D721Med (cell line): ENCODE results near the gene RXFP3.

Experiments used
- DNase-seq: peaks from one replicate; pipeline ENCODE4 v3.0.0; 2011; ENCODE audit warnings: low spot score; ENCODE audit not compliant: insufficient read length
- FAIRE-seq: peaks from 2 replicates; lab custom pipeline; 2011; peaks lifted over from hg19 to GRCh38; lab: Jason Lieb, UNC
- TF ChIP-seq, protein P1 (sequence below): IDR thresholded peaks from 2 replicates; pipeline ENCODE4 v1.5.1; 2012; ENCODE audit warnings: mild to moderate bottlenecking, control low read depth; ENCODE audit not compliant: insufficient read depth; ENCODE audit errors: missing control alignments

Gene RXFP3, protein sequence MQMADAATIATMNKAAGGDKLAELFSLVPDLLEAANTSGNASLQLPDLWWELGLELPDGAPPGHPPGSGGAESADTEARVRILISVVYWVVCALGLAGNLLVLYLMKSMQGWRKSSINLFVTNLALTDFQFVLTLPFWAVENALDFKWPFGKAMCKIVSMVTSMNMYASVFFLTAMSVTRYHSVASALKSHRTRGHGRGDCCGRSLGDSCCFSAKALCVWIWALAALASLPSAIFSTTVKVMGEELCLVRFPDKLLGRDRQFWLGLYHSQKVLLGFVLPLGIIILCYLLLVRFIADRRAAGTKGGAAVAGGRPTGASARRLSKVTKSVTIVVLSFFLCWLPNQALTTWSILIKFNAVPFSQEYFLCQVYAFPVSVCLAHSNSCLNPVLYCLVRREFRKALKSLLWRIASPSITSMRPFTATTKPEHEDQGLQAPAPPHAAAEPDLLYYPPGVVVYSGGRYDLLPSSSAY

DNA sequence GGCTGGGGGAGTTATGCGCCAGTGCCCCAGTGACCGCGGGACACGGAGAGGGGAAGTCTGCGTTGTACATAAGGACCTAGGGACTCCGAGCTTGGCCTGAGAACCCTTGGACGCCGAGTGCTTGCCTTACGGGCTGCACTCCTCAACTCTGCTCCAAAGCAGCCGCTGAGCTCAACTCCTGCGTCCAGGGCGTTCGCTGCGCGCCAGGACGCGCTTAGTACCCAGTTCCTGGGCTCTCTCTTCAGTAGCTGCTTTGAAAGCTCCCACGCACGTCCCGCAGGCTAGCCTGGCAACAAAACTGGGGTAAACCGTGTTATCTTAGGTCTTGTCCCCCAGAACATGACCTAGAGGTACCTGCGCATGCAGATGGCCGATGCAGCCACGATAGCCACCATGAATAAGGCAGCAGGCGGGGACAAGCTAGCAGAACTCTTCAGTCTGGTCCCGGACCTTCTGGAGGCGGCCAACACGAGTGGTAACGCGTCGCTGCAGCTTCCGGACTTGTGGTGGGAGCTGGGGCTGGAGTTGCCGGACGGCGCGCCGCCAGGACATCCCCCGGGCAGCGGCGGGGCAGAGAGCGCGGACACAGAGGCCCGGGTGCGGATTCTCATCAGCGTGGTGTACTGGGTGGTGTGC, at the start of gene RXFP3:
Gene RXFP3 (plus strand): TSS at position 6 of the 636 bp plus-strand sequence. CDS start 355 bp downstream, at position 361.
- TF ChIP-seq, protein P1, sequence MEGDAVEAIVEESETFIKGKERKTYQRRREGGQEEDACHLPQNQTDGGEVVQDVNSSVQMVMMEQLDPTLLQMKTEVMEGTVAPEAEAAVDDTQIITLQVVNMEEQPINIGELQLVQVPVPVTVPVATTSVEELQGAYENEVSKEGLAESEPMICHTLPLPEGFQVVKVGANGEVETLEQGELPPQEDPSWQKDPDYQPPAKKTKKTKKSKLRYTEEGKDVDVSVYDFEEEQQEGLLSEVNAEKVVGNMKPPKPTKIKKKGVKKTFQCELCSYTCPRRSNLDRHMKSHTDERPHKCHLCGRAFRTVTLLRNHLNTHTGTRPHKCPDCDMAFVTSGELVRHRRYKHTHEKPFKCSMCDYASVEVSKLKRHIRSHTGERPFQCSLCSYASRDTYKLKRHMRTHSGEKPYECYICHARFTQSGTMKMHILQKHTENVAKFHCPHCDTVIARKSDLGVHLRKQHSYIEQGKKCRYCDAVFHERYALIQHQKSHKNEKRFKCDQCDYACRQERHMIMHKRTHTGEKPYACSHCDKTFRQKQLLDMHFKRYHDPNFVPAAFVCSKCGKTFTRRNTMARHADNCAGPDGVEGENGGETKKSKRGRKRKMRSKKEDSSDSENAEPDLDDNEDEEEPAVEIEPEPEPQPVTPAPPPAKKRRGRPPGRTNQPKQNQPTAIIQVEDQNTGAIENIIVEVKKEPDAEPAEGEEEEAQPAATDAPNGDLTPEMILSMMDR: no peak
- no peak for DNase-seq
- no peak for FAIRE-seq

DNA sequence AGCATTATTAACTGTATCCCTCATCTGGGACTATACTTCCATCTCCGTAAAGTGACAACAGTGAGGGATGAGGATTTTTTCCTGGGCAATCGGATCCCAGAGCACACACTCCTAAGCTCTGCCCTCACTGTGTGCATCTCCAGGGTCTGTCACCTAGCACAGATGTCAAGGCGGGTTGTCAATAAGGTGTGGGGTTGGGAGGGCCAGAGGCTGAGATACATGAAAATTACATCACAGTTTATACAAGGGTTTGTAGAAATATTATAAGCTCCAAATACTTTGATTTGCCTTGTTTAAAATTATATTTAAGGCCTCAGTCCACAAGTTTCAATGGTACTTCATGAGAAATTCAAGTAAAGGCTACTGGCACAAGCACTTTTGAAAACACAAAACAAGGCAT, 48.9 kb upstream of the RXFP3 start:
- FAIRE-seq: no peak

DNA sequence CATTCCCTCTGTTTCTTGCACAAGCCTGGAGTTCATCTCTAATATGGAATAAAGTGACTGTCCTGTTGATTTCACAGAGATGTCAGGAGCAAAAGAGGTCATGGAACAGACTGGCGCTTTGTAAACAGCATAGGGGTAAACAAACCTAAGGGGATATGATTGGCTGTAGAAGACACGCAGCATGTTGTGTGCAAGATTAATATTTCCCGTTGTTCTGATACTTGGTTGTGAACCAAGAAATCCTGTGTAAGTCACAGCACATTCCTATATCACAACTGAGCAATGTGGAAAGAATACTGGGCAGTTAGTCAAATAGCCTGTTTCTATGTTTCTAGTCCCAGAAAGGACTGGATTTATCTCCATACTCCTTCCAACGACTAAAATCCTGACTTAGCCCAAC, 47.6 kb upstream of the RXFP3 start:
- FAIRE-seq: no peak
- TF ChIP-seq, protein P1: no peak
- DNase-seq: no peak

More for the DNA sequence above, 48.9 kb upstream of the RXFP3 start:
- DNase-seq: no peak
- TF ChIP-seq, protein P1: no peak

DNA sequence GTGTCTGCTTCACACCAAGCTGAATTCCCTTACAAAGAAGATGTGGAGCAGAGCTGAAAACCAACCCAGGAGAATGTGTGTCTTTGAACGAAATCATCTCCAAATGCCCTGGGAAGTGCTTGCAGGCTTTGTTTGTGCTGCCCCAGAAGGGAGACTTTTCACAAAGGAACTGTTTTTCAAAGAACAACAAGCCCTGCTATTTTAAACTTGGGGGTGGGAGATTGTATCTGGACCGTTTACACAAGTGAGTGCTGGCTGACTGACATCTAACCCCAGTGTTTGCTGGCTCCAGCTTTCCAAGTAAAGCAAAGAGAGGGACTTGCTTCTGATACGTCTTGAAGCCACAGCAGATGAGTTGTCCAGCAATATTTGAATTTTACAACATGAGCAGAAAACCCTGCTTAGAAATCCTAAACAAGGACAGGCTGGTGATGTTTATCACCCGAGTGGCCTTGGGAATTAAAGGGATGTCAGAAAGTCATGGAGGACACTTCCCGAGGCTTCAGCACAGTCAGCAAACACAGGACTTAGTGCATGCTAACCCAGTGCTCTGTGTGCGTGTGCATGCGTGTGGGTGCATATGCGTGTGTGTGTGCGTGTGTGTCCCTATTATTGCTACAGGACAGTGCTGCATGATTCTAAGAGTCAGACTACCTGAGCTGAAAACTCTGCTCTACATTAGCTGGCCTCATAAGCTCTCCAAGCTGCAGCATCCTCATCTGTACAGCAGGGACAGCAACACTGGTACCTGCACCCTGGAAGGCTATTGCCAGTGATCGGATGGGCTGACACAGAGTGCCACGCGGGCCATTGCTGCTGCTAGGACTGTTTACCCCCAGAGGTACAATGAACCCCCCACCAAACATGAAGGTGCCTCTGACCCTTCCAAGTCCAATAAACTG, 45.8 kb upstream of the RXFP3 start:
- TF ChIP-seq, protein P1: no peak
- no peak for DNase-seq
- no peak for FAIRE-seq

DNA sequence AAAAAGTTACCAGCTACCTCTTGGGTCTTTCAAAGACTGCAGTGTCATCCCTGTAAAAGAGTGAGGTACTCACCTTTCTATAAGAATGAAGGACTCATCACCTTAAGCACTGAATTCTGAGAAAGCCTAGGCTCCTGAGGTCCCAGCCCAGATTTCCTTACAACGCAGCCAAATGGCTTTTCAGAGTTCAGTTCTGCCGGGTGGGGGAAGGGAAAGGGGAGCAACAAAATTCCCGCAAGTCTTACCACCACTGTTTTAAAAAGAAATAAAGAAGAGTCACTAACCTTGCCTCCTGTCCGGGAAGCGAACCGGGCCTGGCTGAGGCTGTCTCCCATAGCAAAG, 44.8 kb upstream of the RXFP3 start:
- DNase-seq (no peak), FAIRE-seq (no peak)
- TF ChIP-seq, protein P1: no peak

DNA sequence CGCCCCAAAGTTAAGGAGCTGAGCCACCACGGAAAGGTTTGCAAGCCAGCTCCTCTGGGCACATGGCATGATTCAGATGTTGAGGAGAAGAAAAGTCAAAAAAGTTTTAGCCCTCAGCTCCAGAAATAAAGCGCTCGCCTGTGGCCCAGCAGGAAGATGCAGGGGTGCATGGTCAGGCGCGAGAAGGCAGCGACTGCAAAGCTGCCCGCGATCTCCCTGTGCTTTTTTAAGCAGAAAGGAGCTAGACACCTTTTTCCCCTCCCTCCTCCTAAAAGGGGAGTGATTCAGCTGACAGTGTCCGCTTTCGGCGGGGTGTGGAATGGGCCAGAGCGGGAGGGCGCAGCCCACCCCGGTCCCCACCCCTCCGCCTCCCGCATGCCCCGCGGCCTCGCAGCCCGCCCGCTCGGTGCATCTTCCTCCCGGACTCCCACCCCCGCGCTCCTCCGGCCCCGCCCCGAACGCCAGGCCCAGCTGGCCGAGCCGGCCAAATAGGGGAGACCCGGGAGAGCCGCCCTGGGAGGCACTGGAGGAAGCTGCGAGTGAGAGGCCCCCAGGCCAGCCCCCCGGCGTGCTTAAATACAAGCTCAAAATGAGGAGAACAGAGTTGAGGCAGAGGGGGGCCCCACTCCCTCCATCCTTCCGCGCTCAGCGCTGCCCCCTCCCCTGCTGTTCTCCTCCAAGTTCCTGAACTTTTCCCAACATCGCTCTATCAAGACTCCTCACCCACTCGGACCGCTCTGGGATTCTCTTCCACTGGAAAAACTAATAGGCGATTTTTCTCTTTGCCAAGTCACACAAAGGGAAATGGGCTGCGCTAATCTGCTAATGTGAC, 44.2 kb upstream of the RXFP3 start, which contains the start of gene ADAMTS12:
Gene ADAMTS12 (minus strand): TSS at position 203 of the 832 bp plus-strand sequence. CDS start 134 bp downstream, at position 69.
- TF ChIP-seq, protein P1: no peak
- no peak for DNase-seq
- no peak for FAIRE-seq
